DND-41 (cell line): ENCODE measurements around the gene CKB.

Source experiments
- CTCF ChIP-seq: IDR thresholded peaks from 2 replicates; pipeline ENCODE4 v1.5.1; 2012; ENCODE audit warnings: borderline replicate concordance, low read length, moderate library complexity, mild to moderate bottlenecking; ENCODE audit not compliant: poor library complexity, severe bottlenecking; ENCODE audit errors: extremely low read depth
- EZH2 ChIP-seq: IDR thresholded peaks from 3 replicates; pipeline ENCODE4 v1.6.1; 2012; ENCODE audit warnings: borderline replicate concordance, low read depth, mild to moderate bottlenecking, moderate library complexity, low read length, inconsistent platforms; ENCODE audit not compliant: severe bottlenecking

DNA sequence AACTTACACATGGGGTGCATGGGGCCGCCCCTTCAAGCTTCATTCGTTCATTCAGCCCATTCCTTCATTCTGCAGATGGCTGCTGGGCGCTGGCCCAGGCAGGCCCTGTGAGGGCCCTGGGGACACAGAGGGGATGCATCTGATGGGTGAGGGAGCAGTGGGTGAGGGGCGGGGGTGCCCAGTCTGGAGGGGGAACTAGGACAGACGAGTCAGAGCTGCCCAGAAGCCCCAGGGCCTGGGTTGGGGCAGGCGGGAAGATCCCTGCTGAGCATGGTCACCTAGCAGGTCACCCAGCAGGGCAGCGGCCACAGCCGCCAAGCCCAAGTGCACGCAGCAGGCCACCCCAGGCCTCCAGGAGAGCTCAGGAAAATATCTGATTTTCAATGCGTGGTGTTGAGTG, 20.5 kb upstream of the CKB start:
- TF ChIP-seq CTCF, result no peak
- no peak for TF ChIP-seq EZH2
